ENCODE results near the gene APH1A.
"Not testable (repeated sequence)": the region's sequence is repeated elsewhere in the genome, so short reads cannot be mapped to it uniquely, and the experiment has no call there.

Gene APH1A

GRCh38 chr1:150233359-150234308 lies 35.2 kb downstream of the APH1A start:
- DNase-seq: peak; percentile 51

- DNase-seq: not testable (repeated sequence)
These were observed 35.9 kb downstream of the APH1A start for GRCh38 chr1:150232921-150233320.

- not testable (repeated sequence) for DNase-seq
These were observed 40.6 kb downstream of the APH1A start for GRCh38 chr1:150228246-150228645.

GRCh38 chr1:150227228-150227627 lies 41.6 kb downstream of the APH1A start:
- DNase-seq: no peak

GRCh38 chr1:150226486-150226885 lies 42.3 kb downstream of the APH1A start:
- DNase-seq: no peak

- no peak for DNase-seq
These were observed 43.3 kb downstream of the APH1A start for GRCh38 chr1:150225546-150225945.

GRCh38 chr1:150224983-150225382 lies 43.8 kb downstream of the APH1A start:
- no peak for DNase-seq

- no peak for DNase-seq
These were observed 47.3 kb downstream of the APH1A start for GRCh38 chr1:150221552-150221951.

GRCh38 chr1:150215855-150216254 lies 53.0 kb downstream of the APH1A start:
- not testable (repeated sequence) for DNase-seq
